ENCODE results near the gene EFS.

DNA sequence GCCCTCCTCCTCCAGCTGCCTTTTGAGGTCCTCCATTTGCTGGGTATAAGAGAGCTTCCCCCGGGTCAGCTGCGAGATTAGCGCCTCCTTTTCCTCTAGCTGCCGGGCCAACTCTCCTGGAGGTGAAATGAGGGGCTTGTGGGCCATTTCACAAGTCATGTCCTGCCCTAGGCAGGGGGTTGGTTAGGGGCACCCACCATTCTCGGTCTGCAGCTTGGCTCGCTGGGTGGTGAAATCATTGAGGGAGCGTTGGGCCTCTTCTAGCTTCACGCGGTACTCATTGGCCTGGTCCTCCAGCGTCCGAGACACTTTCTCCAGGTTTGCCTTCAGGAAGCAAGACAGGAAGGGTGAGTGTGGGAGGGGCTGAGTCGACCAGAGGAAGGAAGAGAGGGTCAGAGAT lies 24.4 kb upstream of the EFS start:
- TF ChIP-seq, protein P1, sequence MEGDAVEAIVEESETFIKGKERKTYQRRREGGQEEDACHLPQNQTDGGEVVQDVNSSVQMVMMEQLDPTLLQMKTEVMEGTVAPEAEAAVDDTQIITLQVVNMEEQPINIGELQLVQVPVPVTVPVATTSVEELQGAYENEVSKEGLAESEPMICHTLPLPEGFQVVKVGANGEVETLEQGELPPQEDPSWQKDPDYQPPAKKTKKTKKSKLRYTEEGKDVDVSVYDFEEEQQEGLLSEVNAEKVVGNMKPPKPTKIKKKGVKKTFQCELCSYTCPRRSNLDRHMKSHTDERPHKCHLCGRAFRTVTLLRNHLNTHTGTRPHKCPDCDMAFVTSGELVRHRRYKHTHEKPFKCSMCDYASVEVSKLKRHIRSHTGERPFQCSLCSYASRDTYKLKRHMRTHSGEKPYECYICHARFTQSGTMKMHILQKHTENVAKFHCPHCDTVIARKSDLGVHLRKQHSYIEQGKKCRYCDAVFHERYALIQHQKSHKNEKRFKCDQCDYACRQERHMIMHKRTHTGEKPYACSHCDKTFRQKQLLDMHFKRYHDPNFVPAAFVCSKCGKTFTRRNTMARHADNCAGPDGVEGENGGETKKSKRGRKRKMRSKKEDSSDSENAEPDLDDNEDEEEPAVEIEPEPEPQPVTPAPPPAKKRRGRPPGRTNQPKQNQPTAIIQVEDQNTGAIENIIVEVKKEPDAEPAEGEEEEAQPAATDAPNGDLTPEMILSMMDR (IDR thresholded peaks at IDR 0.05 in 2 of 3, conservative IDR thresholded peaks at IDR 0.05 in 1 of 3; ENCODE audit: control insufficient read depth in 2 of 3, extremely low read depth in 1 of 3, insufficient read depth in 1 of 3, low read depth in 3 of 3, low read length in 3 of 3), result no peak
- TF ChIP-seq, protein P2, sequence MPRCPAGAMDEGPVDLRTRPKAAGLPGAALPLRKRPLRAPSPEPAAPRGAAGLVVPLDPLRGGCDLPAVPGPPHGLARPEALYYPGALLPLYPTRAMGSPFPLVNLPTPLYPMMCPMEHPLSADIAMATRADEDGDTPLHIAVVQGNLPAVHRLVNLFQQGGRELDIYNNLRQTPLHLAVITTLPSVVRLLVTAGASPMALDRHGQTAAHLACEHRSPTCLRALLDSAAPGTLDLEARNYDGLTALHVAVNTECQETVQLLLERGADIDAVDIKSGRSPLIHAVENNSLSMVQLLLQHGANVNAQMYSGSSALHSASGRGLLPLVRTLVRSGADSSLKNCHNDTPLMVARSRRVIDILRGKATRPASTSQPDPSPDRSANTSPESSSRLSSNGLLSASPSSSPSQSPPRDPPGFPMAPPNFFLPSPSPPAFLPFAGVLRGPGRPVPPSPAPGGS (IDR thresholded peaks at IDR 0.05; ENCODE audit: borderline replicate concordance, insufficient read depth, low read depth, low read length, poor library complexity, severe bottlenecking), result no peak
